ENCODE results near the gene ATRAID.
"Not testable (repeated sequence)": the region's sequence is repeated elsewhere in the genome, so short reads cannot be mapped to it uniquely, and the experiment has no call there.

Gene ATRAID, protein sequence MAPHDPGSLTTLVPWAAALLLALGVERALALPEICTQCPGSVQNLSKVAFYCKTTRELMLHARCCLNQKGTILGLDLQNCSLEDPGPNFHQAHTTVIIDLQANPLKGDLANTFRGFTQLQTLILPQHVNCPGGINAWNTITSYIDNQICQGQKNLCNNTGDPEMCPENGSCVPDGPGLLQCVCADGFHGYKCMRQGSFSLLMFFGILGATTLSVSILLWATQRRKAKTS

DNA sequence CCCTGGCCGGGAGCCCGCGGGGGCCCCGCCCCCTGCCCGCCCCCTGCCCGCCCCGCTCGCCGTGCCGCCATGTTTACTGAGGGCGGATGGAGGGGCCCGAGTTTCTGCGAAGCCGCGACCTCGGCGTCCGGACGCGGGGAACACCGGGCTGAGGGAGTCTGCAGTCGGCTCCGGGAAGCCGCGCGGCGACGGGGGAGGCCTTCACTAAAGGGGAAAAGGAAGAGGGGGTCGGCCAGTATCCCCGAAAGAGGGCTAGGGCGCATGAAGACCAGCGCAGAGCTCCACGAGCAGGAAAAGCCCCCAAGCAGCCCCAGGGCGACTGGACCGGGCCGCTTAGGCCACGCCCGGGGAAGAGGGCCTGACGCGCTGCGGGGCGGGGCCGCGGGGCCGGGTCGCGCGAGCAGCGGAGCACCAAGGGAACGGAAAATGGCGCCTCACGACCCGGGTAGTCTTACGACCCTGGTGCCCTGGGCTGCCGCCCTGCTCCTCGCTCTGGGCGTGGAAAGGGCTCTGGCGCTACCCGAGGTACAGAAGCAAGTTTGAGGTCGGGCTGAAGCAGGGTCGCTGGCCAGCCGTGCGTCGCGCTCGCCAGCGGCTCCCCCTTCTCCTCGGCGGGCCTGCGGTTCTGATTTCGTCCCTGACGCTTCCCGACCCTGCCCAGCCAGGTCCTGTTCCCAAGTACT lies at the start of gene ATRAID, which contains the start of gene SLC5A6:
ATRAID (plus strand) TSS at position 99 of the 683 bp plus-strand sequence; CDS start at position 427, 328 bp downstream.
SLC5A6 (minus strand) TSS at position 326 of the 683 bp plus-strand sequence. CDS start 4,618 bp downstream, outside the sequence.
- peak; percentile 91 for DNase-seq

DNA sequence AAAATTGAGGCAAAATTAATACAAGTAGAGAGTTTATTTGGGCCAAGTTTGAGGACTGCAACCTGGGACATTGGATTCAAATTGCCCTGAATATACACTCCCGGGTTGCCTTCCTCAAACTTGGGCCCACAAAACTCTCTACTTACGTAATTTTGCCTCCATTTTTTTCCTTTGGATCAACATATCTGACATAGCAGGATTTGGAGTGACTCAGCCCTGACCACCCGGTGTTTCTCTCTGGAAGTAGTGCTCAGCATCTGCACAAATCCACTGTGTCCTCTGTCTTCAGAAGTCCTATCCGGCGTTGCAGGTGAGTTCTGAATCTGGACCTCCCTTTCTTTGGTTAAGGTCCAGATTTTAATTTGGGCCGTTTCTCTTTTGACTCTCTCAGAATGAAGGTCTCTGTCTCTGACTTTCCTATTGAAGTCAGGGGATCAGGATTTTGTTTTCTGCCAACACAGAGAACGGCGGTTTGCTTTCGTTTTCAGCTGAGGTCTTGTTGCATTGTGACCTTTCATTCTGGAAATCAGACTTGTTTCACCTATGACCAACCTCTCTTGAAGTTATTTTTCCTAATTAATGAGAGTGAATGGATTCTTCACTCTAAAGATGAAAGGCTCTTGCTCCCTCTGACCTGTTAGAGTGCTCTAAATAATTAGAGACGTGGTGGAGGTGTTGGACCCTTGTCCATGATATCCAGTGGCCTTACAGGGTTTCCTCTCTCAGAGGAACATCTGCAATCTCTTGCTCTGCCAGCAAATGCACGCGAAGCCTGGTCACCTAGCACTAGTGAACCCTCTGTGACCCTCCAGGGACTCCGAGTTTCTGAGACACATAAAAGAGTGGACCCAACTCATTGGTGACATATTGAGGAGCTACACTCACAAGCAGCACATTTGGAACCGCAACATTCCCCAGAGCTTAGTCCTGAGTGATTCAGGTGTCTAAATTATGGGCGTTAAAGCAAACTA lies 49.4 kb upstream of the ATRAID start:
- no peak for DNase-seq

DNA sequence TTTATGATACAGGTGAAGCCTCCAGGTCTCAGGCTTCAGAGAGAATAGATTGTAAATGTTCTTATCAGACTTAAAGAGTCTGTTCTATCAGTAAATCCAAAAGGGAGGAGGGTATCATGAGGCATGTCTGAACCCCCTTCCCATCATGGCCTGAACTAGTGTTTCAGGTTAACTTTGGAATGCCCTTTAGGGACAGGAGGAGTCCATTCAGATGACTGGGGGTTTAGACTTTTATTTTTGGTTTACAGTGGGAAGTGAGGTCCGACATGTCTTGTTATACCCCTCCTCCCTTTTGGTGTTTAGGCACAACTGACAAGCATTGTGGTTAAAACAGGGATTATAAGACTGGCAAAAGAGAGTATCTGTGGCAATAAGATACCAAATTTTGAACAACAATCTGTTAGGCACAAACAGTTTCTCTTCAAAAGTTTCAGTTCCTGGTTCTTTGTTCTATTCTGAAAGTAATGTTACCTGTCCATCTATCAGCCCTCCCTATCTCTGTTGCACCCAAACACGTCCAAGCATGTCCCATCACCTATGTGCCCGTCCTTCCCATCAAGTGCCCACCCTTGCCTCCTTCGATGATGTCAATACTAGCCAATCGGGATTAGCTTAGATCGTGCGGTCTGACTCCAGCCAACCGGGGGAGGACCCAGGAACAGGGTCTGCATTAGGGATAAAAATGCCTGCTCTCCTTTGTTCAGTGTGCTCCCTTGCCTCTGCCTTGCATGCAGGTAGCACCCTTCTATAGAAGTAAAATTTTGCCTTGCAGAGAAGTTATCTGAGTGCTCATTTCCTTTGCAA lies 46.7 kb upstream of the ATRAID start:
- DNase-seq = no peak

DNA sequence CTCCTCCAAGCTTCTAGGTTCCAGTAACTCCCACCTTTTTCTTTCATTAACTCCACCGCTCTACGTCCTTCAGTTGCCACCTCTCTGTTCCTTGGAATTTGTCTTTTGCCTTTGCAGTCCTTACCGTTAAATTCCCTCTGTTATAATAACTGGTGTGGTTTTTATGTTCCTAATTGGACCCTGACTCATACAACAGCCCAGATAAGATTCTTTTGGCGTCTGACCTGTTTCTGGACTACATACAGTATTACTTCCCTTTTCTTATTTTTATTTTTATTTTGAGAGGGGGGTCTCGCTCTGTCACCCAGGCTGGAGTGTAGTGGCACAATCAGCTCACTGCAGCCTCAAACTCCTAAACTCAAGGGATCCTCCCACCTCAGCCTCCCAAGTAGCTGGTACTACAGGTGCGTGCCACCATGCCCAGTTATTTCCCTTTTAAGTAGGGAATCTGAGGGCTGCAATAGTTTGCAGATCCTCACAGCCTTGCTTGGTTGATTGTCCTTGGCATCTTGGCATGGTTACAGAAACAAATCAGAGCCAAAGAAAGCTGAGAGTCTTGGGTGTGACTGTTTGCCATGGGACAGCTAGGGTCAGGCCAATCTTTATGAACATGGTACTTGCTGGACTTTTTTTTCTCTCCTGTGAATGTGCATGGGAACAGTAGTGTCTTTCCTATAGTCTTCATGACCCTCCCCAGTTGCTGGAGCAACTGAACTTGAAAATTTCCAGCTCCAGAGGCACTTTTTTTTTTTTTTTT lies 41.1 kb upstream of the ATRAID start:
- DNase-seq = no peak

DNA sequence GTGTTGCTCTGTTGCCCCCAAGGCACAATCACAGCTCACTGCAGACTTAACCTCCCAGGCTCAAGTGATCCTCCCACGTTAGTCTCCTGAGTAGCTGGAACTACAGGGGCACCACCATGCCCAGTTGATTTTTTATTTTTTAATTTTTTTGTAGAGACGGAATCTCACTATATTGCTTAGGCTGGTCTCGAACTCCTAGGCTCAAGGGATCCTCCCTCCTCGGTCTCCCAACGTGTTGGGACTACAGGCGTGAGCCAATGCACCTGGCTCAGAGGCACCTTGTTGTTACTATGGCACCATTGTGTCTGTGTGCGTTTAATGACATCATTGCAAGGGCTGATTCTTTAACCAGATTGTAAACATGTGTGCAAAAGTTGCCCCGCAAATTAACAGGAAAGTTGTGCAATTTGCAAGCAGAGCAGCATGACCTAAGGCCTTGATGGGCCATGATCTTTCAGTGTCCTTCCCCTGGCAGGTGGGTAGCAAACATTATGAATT lies 40.4 kb upstream of the ATRAID start:
- no peak for DNase-seq

DNA sequence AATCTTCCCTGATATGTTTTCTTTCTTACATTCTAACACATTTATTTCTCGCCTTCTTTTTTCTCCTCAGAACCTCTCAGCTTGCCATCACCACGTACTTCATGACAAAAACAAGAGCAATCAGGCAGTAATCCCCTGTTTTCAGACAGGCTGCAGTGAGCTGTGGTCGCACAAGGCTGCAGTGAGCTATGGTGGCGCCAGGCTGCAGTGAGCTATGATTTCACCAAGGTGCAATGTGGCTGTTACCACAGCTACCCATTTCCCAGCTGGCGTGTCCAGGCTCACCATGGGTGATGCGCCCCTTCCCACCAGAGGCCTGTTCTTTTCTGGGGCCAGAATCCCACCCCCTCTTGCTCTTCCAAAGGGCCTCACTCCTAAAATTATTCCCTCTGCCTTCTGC lies 37.2 kb upstream of the ATRAID start:
- no peak for DNase-seq

DNA sequence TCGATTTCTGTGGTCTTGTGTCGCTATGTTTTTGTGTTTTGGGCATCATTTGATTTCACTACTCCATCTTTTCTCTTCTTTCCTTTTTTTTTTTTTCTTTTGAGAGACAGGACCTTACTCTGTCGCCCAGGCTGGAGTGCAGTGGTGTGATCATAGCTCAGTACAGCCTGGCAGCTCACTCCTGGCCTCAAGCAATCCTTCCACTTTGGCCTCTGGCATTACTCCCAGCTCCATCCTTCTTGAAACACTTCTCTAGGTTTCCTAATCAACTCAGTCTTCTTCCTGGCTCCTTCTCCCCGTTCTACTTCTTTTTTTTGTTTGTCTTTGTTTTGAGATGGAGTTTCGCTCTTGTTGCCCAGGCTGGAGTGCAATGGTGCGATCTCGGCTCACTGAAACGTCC lies 36.5 kb upstream of the ATRAID start:
- DNase-seq = no peak

DNA sequence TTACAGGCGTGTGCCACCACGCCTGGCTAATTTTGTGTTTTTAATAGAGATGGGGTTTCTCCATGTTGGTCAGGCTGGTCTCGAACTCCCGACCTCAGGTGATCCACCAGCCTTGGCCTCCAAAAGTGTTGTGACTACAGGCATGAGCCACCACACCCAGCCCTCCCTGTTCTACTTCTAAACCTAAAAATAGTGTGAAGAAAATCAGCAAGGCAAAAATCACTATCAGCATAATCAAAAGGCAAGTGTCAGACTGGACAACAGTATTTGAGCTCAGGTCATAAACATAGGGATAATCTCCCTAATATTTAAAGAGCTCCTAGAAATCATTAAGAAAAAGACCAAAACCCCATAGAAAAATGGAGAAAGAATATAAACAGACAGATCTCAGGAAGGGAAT lies 36.1 kb upstream of the ATRAID start:
- DNase-seq = not testable (repeated sequence)

DNA sequence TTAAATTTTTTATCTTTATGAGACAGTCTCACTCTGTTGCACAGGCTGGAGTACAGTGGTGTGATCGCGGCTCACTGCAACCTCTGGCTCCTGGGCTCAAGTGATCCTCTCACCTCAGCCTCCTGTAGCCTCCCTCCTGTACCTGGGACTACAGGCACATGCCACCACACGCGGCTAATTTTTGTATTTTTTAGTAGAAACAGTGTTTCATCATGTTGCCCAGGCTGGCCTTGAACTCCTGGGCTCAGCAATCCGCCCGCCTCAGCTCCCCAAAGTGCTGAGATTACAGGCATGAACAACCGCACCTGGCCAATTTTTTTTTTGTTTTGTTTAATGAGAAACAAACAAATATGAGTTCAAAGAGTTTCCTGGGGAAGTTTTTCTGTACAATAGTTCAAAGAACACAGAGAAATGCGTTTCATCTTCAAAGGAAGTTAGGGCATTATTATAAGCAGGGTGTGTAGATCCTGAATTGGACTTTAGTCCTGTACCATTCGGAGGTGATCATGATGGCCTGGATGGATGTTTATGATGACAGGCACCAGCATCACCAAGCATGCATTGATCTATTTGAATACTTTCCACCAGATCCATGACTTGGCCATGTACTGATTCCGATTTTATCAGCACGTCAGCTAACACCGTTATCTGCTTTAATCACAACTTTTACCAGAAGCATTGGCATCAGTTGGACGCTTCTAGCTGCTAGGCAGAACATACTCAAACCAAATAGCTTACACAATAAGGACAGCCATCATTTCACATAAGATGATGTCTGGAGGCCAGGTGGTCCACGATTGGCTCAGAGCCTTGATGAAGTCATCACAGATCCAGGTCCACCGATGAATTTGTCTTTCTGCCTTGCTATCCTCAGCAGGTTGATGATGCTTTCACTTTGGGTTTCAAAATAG lies 34.1 kb upstream of the ATRAID start:
- DNase-seq = no peak

DNA sequence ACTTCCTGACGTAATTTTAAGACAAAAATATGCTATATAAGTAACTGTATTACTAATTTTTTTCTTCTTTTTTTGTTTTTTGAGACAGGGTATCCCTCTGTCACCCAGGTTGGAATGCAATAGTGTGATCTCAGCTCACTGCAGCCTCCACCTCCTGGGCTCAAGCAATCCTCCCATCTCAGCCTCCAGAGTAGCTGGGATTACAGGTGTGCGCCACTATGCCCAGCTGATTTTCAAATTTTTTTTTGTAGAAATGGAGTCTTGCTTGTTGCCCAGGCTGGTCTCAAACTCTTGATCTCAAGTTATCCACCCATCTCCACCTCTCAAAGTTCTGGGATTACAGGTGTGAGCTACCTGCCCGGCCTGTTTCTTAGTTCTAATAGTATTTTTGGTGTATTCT lies 33.4 kb upstream of the ATRAID start:
- DNase-seq = no peak

DNA sequence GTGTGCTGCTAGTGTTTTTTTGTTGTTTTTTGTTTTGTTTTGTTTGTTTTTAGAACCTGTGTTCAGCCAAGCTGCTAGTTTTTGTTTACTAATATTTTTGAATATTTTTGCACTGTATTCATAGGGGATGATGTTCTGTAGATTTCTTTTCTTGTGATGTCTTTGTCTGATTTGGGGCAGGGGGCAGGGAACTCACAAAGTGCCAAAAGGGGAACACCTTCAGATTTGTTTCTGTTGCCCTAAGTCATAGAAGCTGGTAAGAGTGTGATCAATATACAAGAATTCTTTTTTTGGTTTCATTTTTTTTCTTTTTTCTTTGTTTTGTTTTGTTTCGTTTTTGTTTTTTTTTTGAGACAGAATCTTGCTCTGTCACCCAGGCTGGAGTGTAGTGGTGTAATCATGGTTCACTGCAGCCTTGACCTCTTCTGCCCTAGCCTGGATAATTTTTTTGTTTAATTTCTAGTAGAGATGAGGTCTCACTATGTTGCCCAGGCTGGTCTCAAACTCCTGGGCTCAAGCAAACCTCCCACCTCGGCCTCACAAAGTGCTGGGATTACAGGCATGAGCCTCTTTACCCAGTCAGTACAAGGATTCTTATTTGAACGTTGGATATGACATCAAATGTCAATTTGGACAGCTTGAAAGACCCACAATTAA lies 32.4 kb upstream of the ATRAID start:
- DNase-seq = no peak

DNA sequence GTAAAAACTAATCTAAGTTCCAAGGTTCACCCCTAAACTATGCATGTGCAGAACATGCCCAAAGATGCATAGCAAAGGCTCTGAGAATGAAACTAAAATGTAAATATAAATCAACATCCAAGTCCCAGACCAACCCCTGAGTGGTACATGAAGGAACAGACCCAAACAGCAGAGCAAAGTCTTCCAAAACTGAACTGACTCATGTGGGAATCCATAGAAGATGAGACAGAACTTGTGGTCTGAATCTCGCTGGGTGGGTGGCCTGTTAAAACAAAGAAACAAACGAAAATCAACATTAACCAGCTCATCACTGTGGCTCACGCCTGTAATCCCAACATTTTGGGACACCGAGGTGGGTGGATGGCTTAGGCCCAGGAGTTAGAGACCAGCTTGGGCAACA lies 29.5 kb upstream of the ATRAID start:
- no peak for DNase-seq

DNA sequence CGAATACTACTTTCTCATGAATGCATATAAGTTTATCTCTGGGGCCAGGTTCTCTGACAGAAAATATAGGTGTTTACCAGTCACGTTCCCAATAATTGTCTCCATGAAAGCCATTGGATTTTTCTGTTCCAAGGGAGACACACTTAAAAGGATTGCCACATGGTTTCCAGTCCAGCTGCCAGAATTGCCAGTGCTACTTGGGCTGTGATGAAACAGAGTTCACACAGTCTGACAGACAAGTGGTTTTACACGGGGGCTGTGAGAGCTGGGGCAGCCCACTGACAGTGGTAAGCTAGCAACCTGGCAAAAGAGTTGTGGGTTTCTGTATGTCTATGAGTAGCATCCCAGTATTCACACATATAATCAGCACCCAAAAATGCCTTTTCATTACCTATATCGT lies 27.7 kb upstream of the ATRAID start:
- DNase-seq = no peak

DNA sequence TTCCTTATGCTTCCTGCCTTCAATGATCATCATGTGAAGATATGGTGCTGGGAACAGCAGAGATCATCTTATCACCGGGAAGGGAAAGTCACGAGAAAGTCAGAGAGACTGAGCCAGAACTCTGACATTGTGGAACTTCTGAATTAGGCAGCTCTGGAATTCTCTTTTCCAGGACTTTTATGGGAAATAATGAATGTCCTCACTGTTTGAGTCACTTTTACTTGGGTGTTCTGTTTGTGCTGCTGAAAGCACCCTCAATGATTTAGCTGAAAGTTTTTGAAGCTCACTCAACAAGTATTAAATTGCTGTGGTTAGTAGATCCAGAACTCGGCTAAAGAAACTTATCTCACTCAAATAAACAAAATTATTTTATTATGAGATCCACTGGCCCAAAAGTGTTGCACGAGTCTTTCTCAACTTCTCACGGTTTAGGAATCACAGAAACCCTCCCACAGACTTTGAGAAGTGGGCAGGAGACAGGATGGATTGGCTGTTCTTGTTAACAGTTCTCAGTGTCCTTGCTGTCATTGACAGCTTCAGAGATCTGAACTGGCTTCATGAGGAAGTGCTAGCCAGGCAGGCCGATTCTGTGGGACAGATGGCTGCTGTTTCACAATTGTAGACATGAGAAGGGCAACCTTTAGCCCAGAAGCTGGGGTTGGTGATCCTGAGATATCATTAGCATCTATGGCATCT lies 26.4 kb upstream of the ATRAID start:
- no peak for DNase-seq

DNA sequence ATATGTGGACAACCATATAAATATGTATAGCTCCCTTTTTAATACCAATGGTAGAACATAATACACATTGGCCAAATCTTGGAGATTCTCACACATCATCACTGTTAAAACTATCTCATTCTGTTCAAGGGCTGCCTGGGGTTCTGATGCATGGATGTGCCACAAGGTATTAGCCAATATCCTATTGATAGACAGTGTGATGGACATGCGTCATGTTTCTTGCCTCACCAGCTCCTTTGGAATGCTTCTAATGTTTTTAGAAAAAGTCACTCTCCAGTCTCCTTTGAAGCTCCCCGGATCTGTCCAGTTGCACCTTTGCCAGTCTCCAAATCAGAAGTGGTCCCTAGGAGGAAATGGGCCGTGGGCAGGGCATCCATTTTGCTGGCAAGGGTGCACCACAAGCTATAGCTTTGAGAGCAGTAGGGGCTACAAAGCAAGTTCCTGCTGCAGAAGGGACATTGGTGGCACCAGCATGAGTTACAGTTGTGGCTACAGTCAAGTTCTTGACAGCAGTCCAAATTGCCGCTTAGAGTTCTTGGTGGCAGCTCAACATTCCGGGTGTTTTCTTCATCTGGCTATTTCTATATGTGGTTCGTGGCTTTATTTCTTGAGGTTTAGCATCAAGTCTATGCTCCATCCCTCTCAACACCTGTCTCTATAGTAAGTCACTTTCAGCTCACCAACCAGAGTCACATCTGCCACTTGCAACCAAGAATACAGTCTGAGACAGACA lies 25.1 kb upstream of the ATRAID start:
- no peak for DNase-seq

DNA sequence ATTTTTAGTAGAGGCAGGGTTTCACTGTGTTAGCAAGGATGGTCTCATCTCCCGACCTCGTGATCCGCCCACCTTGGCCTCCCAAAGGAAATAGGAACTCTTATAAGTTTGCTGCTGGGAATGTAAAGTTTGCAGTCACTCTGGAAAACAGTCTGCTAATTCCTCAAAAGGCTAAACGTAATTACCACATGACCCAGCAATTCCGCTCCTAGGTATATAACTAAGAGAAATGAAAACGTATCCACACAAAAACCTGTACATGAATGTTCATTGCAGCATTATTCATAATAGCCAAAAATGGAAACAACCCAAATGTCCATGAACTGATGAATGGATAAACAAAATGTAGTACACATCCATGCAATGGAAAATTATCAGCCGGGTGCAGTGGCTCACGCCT lies 21.9 kb upstream of the ATRAID start:
- DNase-seq = no peak

DNA sequence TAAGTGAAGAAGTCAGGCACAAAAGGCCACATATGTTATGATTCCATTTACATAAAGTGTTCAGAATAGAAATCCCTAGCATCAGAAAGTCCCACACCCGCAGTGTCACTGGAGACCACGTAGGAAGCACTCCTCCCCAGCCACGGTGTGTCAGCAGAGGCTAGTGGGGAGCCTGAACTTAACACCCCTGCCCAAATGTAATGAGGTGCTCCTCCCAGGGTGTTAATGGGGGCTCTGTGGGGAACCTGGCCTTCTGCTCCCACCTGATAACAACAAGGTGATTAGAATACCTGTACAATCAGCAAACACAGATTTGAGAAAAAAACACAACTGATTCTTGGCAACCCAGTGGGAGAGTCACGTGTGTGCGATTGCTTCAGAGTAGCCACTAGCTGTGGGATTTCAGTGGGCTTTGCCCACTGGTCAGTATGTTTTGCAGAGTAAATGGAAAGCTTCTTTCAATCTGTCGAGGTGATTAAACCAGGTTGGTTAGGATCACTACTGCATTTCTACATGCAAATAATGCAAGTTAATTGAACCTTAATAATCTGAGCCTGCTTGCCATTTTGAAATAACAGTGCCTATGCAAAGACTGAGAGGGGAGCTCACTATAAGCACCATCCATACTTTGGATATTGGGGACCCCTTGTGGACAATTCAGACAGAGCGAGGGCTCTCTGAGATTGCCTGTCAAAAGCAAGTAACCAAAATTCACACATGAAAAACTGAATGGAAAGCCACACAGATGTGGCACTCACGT lies 20.6 kb upstream of the ATRAID start:
- DNase-seq = peak; percentile 25

Data from activated naive CD4-positive, alpha-beta T cell treated with anti-CD3 and anti-CD28 coated beads, Interleukin-2, amount 50 U/mL, for 16 hours (primary cell).